NT2/D1 (cell line): ENCODE data around the gene GIPC2.

Source experiments
- YY1 ChIP-seq: IDR thresholded peaks from 2 replicates; pipeline ENCODE4 v1.6.1; 2011; ENCODE audit not compliant: insufficient read length, insufficient read depth
- ZNF274 ChIP-seq: IDR thresholded peaks from 2 replicates; pipeline ENCODE4 v1.6.1; 2011; ENCODE audit warnings: mild to moderate bottlenecking, low read depth, low read length

- TF ChIP-seq YY1 (no peak), ZNF274 (no peak)
These were observed 100.5 kb downstream of the GIPC2 start for GRCh38 chr1:78146205-78146771.
